HG03064 (cell line): ENCODE results near the gene UCKL1.
"Not testable (repeated sequence)": the region's sequence is repeated elsewhere in the genome, so short reads cannot be mapped to it uniquely, and the experiment has no call there.

Experiments used
- ATAC-seq: cut with Tn5 transposase; IDR thresholded peaks from one replicate; pipeline ENCODE4 v1.9.1; 2021; ENCODE audit warnings: low read depth; ENCODE audit not compliant: unreplicated experiment

The UCKL1 gene

DNA sequence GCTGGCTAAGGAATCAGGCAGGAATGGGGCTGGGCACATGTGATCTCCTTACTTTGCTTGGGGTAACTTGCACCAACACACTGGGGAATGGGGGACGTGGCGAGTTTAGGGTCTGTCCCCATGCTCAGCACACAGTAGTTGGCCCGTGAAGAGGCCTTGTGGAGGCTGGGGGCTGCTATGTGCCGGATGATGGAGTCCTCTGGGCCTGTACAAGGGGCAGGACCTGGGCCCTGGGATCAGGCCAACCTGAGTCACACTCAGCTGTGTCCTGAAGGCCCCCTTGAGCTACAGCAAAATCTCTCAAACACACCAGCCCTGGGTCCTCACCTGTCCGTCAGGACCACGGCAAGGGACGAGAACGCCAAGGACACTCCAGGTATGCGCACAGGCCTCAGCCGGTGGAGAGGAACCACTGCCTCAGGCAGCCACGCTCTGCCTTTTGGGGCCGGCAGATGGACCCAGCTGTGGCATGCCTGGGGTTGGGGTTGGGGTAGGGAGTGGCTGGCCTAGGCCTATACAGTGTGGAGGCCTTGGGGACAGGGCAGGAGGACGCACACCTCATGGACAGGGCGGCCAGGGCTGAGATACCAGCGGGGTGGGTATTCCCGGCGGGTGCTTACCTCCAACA is 11.1 kb downstream of the UCKL1 start:
- ATAC-seq = no peak

DNA sequence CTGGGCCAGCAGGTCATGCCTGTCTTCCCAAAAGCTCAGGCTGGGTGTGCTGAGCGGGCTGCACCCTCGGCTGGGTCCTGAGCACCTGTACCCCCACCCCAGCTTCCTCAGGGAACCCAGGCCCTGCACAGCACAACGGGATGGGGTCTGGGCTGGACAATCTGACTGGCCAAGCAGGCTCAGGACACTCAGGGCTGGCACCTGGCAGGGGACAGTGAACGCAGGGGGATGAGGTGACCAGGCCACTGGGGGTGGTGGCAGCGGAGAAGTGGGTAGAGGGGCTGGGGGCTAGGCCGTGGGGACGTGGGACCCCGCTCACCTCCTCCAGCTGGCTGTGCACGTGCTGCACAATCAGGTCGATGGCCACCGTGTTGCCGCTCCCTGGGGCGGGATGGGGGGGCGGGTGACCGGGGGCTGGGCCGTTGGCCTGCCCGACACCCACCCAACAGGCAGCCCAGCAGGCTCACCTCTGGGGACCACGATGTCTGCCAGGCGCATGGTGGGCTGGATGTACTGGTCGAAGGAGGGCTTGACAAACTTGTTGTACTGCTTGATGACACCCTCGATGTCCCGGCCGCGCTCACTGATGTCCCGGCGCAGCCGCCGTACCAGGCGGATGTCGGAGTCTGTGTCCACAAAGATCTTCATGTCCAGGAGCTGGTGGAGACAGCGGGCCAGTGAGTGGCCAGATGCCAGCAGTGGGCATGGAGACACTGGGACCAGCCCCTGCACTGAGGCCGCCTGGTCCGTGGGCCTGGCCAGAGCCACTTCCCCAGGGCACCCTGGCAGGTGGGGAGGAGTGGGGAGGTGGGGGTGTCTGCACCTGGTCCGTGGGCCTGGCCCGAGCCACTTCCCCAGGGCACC is 11.9 kb downstream of the UCKL1 start:
- ATAC-seq = no peak

DNA sequence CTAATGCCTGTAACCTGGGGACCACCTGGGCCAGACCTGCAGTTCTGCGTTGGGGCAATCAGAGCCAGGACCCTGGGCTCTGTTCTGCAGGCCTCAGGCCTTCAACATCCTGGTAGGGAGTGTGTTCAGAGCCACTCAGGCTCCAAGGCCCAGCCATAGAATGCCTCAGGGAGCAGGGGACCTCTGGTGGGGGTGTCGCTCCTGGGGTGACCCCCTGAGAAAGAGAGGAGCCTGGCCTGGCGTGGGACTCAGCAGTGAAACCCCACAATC is 12.5 kb downstream of the UCKL1 start:
- no peak for ATAC-seq

DNA sequence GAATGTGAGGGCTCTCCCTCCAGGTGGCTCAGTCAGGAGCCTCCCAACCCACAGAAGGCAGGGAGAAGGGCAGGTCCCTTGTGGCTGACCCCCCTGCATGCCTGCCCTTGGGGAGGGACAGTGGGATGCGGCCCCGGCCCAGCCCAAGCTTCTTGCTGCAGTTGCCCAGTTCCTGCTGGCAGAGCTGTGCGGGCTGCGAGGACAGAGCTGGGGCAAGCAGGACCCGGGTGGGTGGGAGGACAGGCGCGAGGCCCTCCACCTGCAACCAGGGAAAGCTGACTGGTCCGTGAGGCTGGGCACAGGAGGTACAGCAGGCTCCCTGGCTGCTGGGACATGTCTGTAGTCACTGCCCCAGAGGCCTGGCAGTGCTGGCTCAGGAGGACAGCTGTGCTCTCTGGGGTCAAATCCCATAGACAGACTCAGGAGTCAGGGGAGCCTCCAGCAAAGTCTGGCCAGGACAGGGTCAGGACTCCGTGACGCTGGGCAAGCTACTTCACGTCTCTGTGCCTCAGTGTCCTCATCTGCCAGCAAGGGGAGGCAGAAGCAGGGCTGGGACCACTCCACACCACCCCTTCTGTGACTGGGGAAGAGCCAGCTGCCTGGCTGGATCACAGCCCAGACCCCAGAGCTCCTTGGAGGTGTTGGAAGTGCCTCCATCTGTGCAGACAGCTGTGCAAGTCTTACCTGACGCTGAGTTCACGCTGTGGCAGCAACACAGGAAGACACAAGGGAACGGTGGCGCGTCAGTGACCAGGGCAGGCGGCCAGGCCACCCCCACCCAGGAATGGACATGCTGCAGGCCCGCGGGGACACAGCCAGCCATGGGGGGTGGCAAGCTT is 13.0 kb downstream of the UCKL1 start:
- ATAC-seq = no peak

DNA sequence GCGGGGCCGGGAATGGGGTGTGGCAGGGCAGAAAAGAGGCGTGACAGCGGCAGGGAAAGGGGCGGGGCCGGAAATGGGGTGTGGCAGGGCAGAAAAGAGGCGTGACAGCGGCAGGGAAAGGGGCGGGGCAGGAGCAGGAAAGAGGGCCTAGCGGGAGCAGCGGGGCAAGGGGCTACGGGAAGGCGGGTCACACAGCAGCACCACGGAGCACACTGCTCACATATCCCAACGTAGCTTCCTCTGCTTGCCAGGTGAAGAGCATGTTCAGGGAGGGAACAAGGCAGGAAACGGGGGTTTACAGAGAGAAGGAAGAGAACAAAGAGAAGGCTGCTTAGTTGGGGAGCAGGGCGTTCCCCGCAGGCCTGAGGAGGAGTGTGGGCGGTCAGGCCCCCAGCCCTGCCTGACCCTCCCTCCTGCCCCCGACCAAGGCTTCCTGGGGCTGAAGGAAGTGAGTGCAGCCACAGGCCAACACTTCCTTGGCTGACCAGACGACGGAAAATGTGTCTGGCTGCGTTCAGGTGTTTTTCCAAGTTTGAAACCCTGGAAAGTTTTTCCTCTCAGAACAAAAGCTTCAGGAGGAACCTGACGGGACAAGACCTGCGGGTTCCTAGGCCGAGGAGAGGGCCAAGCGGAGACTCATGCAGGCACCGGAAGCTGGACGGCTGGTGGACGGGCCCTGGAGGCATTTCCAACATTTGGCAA is 13.8 kb downstream of the UCKL1 start:
- no peak for ATAC-seq

DNA sequence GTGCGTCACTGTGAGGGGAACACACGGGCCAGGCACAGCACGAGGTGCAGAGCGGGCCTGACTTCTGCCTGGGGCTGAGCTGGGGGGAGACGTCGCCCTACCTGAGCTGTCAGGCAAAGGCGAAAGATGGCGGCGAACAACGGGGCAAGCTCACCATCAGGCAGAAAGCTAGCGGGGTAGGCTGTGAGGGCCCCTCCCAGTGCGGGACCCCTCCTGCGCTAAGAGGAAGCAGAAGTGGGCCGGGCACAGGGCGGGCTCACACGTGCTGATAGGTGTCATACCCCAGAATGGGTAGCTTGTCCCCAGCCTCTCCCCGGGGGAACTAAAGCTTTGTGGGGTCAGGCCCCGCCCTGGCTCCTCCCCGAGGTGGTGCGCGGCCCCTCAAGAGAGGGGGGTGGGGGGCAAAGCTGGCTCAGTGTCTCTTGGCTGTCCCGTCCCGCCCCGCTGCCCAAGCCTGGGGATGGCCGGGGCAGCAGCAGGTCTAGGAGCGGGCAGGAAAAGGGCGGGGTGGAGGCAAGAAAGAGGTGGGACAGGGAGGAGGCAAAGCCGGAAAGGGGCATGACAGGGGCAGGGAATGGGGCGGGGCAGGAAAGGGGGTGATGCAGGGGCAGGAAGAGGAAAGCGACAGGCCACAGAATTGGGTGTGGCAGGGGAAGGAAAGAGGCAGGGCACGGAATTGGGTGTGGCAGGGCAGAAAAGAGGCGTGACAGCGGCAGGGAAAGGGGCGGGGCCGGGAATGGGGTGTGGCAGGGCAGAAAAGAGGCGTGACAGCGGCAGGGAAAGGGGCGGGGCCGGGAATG is 14.7 kb downstream of the UCKL1 start:
- ATAC-seq = no peak

DNA sequence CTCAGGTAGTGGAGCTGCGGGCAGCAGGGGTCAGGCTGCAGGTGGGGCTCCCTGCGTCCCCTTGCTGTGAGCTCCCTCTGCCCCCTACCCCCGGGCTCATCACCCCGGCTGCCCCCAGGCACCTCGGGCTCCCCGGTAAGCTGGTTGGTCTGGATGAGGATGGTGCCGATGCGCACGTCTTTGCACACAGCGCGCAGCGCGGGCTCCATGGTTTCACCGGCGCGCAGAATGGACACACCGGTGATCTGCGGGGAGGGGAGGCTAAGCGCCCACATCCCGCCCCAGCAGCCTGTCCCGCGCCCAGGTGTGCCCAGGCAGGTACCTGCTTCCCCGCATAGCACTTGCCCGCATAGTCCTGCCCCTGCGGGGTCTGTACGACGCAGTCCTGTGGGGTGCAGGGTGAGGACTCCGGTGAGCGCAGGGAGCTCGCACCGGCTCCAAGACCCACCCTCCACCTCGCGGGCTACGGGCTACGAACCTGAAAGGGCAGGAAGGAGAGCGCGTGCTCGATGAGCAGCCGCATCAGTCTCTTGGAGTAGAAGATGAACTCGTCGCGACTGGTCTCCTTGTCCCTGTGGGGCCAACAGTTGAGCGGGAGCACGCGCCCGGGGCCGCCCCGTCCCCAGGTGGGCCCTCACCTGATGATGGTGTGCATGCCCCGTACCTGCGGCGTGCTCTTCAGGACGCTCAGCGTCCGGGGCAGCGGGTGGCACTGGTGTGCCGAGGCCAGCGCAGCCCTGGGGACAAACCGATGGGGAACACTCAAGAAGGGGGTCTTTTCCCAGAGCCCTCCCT is 15.5 kb downstream of the UCKL1 start:
- no peak for ATAC-seq

DNA sequence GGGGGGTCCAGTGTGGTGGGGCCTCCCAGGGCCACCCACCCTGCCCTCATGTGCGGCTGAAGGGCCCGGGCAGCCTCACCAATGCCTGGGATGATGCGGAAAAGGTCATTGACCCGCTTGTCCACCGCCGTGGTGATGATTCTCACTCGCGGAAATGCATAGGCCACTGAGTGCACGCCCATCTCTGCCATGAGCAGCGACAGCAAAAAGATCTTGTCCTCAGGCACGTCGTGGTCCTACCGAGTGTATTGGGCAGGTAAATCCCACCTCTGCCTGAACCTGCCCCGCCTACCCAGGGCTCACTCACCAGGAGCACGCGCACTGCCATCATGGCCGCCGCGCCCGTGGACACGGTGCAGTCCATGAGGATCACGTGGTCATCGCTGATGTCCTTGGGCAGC is 16.1 kb downstream of the UCKL1 start:
- ATAC-seq = no peak

DNA sequence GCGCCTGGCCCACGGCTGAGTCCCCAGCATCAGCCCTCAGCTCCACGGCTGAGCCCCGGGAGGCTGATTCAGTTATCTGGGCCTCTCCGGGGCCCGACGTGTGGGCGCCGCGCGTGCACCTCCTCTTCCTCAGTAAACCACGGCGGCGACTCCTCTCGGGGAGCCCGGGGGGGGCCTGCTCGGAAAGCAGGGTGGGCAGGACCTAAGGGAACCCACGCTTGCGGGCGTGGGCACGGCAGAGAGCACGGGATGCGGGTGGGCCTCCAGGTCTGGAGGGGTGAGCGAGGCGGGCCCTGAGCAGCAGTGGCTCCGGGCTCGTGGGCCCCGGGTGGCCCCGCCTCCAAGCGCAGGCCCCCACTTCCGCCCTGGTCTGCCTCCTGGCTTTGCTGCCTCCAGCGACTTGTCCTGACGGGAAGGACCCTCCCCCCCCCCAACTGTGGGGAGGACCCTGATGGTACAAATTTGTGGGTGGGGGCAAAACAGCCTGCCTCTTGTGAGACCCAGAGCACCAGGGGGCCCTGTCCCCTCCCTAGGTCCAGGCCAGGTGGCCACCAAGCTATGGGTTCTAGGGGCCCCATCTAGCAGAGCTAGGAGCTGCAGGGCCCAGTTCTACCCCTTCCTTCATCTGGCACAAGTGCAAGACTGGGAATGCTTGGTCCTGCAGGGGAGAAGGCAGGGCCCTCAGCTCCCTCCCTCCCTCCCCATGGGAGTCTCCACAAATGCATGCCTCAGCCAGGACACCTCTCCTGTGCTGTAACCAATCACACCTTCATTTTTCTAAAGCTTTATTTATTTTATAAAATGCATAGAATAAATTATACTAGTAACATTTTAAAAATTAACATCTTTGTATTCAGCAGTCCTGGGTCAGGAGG is 16.9 kb downstream of the UCKL1 start:
- ATAC-seq = no peak

DNA sequence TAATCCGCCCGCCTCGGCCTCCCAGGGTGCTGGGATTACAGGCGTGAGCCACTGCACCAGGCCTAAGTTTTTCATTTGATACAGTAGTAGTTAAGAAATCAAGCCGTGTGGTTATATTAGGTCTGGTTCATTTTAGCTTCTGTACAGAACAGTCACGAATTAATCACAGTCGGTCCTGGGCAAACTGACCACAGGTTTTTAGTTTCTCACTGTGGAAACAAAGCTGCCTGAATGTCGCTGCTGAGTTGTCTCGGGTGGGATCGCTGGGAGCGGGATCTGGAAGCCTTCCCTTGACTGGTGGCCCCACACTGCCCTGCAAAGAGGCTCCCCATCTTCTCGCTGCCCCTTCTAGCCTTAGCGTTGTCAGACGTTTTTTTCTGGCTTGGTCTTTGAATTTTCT is 18.6 kb downstream of the UCKL1 start:
- ATAC-seq = no peak

DNA sequence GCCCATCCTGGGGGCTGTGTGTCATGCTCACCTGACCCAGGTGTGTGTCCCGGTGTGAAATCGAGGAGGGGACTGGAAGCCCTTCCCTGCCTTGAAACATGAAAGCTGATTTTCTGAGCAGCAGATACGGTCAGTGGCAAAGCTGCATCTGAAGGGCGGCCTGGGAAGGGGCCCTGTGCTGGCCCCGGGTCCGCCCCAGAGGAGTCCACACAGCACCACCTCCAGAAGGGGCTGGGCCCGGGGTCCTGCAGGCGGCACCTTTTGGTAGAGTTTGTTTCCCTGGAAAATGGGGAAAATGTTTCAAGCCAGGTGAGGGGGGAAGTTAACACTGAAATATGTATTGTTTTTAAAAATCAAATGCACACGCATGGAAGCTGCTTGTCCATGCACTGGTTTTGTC is 20.8 kb downstream of the UCKL1 start:
- ATAC-seq = no peak

DNA sequence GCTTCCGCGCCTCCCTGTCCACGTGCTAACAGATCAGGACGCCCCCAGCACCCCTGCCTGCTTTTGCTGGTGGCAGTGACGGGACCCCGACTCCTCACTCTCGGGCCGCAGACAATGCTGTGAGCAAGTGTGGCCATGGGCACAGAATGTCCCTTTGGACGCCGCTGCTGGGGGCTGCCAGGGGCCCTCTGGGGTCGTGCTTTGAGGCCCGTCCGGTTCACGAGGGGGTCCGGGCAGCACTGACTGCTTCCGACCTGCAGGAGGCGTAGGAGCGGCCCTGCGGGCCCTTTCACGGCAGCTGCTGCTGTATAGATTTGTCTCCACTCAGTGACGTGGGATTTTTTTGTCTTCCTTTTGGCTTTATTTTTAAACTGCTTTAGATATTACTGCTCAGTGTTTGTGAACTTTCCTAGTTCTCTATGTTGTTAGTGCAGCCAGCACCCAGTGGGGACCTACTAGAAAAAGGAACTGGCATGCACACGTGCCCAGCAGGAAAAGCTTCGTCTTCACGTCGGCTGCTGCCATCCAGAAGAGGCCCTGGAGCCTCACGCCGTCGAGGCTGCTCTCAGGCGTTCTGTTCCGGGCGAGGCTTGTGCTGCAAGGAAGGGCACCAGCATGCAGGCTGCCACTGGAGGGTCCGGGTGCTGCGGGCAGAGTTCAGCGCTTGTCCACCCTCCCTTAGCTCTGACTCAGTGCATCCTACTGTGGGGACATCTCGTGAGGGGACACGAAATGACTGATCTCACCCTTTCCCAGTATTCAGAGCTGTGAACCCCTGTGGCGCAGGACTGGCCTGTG is 21.7 kb downstream of the UCKL1 start:
- ATAC-seq = no peak

DNA sequence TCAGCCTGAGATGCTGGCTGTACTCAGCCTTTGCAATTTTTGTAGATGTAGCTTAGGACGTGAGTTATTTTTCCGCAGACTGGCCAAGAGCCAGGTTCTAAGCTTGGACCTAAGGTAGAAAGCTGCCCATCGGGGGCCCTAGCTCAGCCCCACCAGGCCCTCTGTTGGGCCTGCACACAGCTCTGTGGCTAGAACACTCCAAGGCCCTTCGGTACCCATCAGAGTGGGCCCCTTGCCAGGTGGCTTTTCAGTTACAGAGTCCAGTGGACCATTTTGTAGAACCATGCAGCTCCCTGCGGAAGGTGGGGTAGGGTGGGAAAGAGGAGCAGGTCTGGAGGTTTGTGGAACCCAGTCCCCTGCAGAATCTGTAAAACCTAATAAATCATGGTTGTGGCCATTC is 22.6 kb downstream of the UCKL1 start:
- ATAC-seq = no peak

DNA sequence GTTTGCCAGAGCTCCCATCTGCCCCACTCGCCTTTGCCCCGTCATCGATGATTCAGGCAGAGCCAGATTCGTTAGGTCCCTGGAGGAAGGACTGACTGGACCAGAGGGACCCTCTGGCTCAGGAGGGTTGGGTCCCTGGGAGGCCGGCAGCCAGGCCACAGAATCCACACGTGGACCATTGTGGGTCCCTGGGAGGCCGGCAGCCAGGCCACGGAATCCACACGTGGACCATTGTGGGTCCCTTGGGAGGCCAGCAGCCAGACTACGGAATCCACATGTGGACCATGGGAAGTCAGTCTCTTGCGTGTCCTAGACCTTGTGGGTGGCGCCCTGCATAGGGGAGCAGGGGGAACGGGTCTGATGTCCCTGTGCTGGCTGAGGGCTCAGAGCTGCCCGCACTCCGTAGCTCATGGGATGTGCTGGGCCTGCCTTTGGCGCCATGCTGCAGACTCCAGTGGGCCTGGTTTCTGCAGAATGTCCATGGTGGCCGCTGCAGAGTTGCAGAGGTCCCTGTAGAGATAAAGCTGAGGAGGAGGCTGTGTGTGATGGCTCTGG is 23.5 kb downstream of the UCKL1 start:
- no peak for ATAC-seq

DNA sequence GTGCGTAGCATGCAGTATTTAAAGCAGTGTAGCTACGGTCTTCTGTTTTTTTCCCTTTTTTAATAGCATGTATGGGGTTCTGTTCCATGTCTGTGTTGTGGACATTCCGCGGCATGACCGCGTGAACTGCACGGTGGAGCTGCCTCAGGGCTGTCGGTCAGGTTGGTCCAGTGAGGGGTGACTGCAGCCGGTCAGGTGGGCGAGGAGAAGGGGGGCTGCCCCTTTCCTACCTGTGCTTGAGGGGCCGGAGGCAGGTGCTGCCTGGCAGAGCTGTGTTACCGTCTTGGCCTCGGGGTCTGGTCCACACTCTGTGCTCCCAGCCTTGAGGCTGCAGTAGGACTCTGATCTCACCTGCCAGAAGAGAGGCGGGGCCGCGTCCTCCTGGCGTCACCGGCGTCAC is 24.5 kb downstream of the UCKL1 start:
- ATAC-seq = no peak

DNA sequence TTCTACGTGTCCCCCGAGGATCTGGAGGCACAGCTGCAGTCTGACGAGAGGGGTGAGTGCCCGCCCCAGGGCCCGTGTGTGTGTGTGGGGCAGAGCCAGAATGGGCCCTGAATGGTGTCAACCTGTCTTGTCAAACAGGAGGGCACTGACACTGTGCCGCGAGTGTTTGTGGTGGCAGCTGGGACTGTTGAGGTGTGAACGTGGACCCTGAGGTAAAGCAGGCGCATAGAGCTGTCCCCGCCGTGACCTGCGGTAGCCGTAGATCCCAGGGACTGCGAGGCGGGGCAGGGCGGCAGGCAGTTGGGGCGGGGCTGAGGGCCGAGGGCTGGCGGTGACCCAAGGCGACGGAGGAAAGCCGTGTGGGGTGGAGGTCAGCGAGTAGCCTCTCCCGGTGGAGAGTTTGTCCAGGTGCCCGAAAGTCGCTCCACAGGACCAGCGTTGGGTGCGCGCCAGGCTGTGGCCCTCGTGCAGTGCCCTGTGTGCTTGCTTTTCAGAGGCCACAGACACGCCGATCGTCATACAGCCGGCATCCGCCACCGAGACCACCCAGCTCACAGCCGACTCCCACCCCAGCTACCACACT is 25.2 kb downstream of the UCKL1 start:
- no peak for ATAC-seq

DNA sequence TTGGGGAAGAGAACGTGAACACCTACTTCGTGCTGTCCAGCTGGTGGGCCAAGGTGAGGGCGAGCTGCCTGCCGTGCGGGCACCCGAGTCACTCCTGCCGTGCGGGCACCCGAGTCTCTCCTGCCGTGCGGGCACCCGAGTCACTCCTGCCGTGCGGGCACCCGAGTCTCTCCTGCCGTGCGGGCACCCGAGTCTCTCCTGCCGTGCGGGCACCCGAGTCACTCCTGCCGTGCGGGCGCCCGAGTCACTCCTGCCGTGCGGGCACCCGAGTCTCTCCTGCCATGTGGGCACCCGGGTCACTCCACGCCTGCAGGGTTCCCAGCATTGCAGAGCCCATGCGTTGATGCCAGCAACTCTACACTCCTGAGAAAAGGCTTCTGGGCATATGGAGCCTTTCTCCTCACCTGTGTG is 26.7 kb downstream of the UCKL1 start:
- not testable (repeated sequence) for ATAC-seq
